ENCODE measurements around the gene RAD51B. TPM values are rescaled to one million over a fixed set of nuclear protein-coding genes. Genes with fewer than 3 reads are reported as not detected.

The RAD51B gene
- total RNA-seq, 6 experiments from 2014 or later = 2.7 to 5.8 (median 4.3) TPM

- Histone ChIP-seq H3K27me3 (no peaks in the 10 kb centered on the region), H3K4me1 (no peaks in the 10 kb centered on the region), H3K27ac (no peak overlapping the region), H3K4me3 (no peak overlapping the region), H3K36me3 (no peaks in the 10 kb centered on the region), H3K9me3 (no peaks in the 10 kb centered on the region)
- intact Hi-C loops (cut with DNase I) = no loop called here
- WGBS (ENCODE audit: insufficient coverage, low coverage, low lambda C conversion rate, missing lambda C conversion rate) = 90% methylated on average over 6 of the region's 6 CpGs
- DNase-seq = no peak
- ATAC-seq = no peak
- TF ChIP-seq CTCF (IDR thresholded peaks at IDR 0.05) (no peak), POLR2A (IDR thresholded peaks at IDR 0.05) (no peak)
These were observed 155.9 kb downstream of the RAD51B start for GRCh38 chr14:67975470-67975869.

- ATAC-seq (no peak), DNase-seq (no peak)
- Histone ChIP-seq H3K27ac (no peak overlapping the region), H3K27me3 (no peaks in the 10 kb centered on the region), H3K4me3 (no peak overlapping the region), H3K9me3 (no peaks in the 10 kb centered on the region), H3K4me1 (no peaks in the 10 kb centered on the region), H3K36me3 (no peaks in the 10 kb centered on the region)
- TF ChIP-seq POLR2A (IDR thresholded peaks at IDR 0.05) (no peak), CTCF (IDR thresholded peaks at IDR 0.05) (no peak)
- 86% methylated on average over 1 of the region's 1 CpG for WGBS (ENCODE audit: insufficient coverage, low coverage, low lambda C conversion rate, missing lambda C conversion rate)
- intact Hi-C loops (cut with DNase I) = no loop called here
These were observed 158.0 kb downstream of the RAD51B start for GRCh38 chr14:67977434-67978034.

- H3K27ac ChIP-seq = no peak overlapping the region
- ATAC-seq = no peak
- TF ChIP-seq POLR2A (IDR thresholded peaks at IDR 0.05) (no peak), CTCF (IDR thresholded peaks at IDR 0.05) (no peak)
These were observed 159.2 kb downstream of the RAD51B start for GRCh38 chr14:67978749-67979148.

GRCh38 chr14:67982711-67983608, 163.4 kb downstream of the RAD51B start:
- Histone ChIP-seq H3K9me3 (no peaks in the 10 kb centered on the region), H3K4me1 (no peaks in the 10 kb centered on the region), H3K36me3 (no peaks in the 10 kb centered on the region), H3K27ac (no peak overlapping the region), H3K4me3 (no peak overlapping the region), H3K27me3 (no peaks in the 10 kb centered on the region)
- ATAC-seq = no peak
- no peak for DNase-seq
- TF ChIP-seq CTCF (IDR thresholded peaks at IDR 0.05) (no peak), POLR2A (IDR thresholded peaks at IDR 0.05) (no peak)
- intact Hi-C loops (cut with DNase I) = no loop called here
- WGBS (ENCODE audit: insufficient coverage, low coverage, low lambda C conversion rate, missing lambda C conversion rate) = 84% methylated on average over 3 of the region's 3 CpGs

More at GRCh38 chr14:67978749-67979148, 159.2 kb downstream of the RAD51B start:
- H3K36me3 ChIP-seq = no peaks in the 10 kb centered on the region
- H3K4me3 ChIP-seq = no peak overlapping the region
- no peaks in the 10 kb centered on the region for H3K9me3 ChIP-seq
- intact Hi-C loops (cut with DNase I) = no loop called here
- DNase-seq = no peak
- no peaks in the 10 kb centered on the region for H3K27me3 ChIP-seq
- no peaks in the 10 kb centered on the region for H3K4me1 ChIP-seq
